Thyroid gland (tissue), 4 donors: ENCODE results near the gene CACNA1A.

Experiments
- CTCF ChIP-seq, 6 experiments: fragments of 200-600 bp in 3 of 6; fragments of 450-650 bp in 3 of 6; sonication (generic) in 3 of 6; IDR thresholded peaks; one replicate each; pipeline ENCODE4 v1.5.1; 2016 to 2019; ENCODE audit warnings: antibody characterized with exemption in 6 of 6, mild to moderate bottlenecking in 2 of 6, inconsistent platforms in 1 of 6, moderate library complexity in 1 of 6
- POLR2A ChIP-seq, 2 donors: fragments of 450-650 bp; IDR thresholded peaks; one replicate each; pipeline ENCODE4 v1.6.1; 2017; ENCODE audit warnings: antibody characterized with exemption in 2 of 2, mild to moderate bottlenecking in 2 of 2, moderate library complexity in 1 of 2

GRCh38 chr19:13330285-13330684 is 176.0 kb downstream of the CACNA1A start:
- TF ChIP-seq CTCF (IDR thresholded peaks at IDR 0.05) (no peak), POLR2A (IDR thresholded peaks at IDR 0.05) (no peak)
